GM13977 (cell line): ENCODE results near the gene SV2C.

Experiments used
- DNase-seq: peaks from one replicate; pipeline ENCODE4 v3.0.0; 2012; ENCODE audit warnings: low spot score
- CTCF ChIP-seq: IDR thresholded peaks from 2 replicates; pipeline ENCODE4 v1.5.1; 2012; ENCODE audit warnings: mild to moderate bottlenecking, control low read depth; ENCODE audit not compliant: insufficient read depth; ENCODE audit errors: extremely low read depth, missing control alignments
- in situ Hi-C: fragments of 300-500 bp; cut with MboI; formaldehyde crosslinking; loops from one replicate; pipeline ENCODE4 v1.12.0; 2022; ENCODE audit warnings: low sequenced_read_pairs, low pct_unique_long_range_greater_than_20kb, mixed read lengths, inconsistent platforms; ENCODE audit not compliant: unreplicated experiment

The SV2C gene

GRCh38 chr5:76099756-76100155, 16.6 kb downstream of the SV2C start:
- in situ Hi-C loops = no loop called here
- no peak for DNase-seq
- no peak for TF ChIP-seq CTCF

- no peak for DNase-seq
- in situ Hi-C loops = no loop called here
- no peak for TF ChIP-seq CTCF
Measured at GRCh38 chr5:76104027-76104426, 20.8 kb downstream of the SV2C start.

GRCh38 chr5:76106149-76106548, 23.0 kb downstream of the SV2C start:
- DNase-seq = no peak
- in situ Hi-C loops = no loop called here
- TF ChIP-seq CTCF = no peak

GRCh38 chr5:76111477-76112174, 28.4 kb downstream of the SV2C start:
- in situ Hi-C loops = no loop called here
- no peak for TF ChIP-seq CTCF
- DNase-seq = no peak

GRCh38 chr5:76113103-76113502, 29.9 kb downstream of the SV2C start:
- no peak for TF ChIP-seq CTCF
- no peak for DNase-seq
- in situ Hi-C loops = no loop called here

GRCh38 chr5:76114179-76114851, 31.1 kb downstream of the SV2C start:
- no peak for TF ChIP-seq CTCF
- no peak for DNase-seq
- in situ Hi-C loops = no loop called here
